NT2/D1 (cell line): ENCODE results near the gene CROCC2.

ENCODE experiments used
- YY1 ChIP-seq: IDR thresholded peaks from 2 replicates; pipeline ENCODE4 v1.6.1; 2011; ENCODE audit not compliant: insufficient read length, insufficient read depth
- ZNF274 ChIP-seq: IDR thresholded peaks from 2 replicates; pipeline ENCODE4 v1.6.1; 2011; ENCODE audit warnings: mild to moderate bottlenecking, low read depth, low read length

- no peak for TF ChIP-seq ZNF274
- no peak for TF ChIP-seq YY1
These were observed 76.0 kb downstream of the CROCC2 start for GRCh38 chr2:240981871-240982800.
